ENCODE data around the gene ADORA3.

DNA sequence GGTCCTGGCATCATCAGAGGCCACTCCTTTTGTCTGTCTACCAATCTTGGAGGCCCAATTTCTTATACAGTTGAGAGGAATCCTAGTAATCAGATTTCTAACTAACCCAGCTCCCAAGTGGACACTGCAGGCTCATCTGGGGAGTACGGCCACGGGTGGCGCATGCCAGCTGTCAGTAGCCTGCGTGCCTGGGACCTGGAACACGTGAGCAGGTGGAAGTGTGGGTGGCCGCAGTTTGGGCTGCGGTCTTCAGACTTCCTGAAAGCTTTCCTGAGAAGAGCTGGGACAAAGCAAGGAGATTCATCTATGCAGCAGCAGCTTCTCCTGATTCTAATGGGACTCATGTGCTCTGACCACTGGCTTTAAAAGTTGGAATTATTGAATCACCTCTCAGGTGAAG lies 12.4 kb downstream of the ADORA3 start:
- TF ChIP-seq CTCF (IDR thresholded peaks at IDR 0.05): no peak
- no peak for TF ChIP-seq ZFX (IDR thresholded peaks at IDR 0.05; ENCODE audit: borderline replicate concordance)

Data from 22Rv1 (cell line).